Inflammatory macrophage (primary cell): ENCODE data around the gene ZNF835.
A peak's percentile ranks its signal among the peaks of the same experiment; 100 is the strongest.

ENCODE experiments used
- DNase-seq, 2 donors: peaks; one replicate each; pipeline ENCODE4 v3.0.0-alpha.2; 2020 to 2022

Gene ZNF835

DNA sequence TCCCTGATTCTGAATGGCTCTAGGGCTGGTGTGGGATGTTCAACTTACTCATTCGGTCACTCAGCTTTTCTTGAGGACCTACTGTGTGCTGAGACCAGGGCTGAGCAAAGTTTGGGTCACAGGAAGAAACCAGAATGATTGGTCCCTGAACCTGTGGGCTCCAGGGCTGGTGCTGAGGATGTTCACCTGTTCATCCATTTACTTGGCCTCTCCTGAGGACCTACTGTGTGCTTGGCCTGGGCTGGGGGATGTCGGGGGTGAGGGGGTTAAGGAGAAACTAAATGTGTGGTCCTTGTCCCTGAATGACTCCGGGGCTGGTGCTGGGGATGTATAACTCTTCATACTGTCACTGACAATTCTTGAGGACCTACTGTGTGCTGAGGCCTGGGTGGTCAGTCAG is 10.3 kb downstream of the ZNF835 start:
- no peak for DNase-seq

DNA sequence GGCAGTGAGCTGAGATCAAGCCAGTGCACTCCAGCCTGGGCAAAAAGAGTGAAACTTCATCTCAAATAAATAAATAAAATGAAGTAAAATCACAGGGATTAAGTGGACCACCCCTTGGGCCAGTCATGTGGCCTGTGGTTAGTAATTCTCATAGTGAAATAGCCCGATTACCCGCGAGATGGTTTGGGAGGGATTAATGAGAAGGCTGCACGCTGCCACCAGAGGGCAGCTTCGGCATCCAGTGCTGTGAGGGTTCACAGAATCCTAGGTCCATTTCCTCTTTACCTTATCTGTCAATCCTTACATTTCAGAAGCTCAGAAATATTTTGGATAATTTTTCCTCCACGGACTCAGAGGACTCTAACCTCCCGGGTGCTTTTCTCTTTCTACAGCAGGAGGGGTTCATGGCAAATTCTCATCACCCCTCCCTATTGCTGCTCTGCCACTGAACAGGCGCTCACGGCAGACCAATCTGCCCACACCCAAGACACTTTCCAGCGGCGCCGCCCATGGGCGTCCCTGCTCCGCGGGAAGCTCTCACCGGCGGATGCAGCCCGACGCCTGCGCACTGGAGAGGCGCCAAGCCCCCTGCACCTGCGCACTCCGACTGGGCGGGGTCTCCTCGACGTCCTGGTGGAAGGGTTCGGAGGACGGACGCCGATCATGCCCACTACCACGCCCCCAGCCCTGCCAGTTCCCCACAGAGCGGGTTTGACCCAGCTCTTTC is 11.0 kb downstream of the ZNF835 start:
- DNase-seq = peak in 1 of 2 donors; percentile 2

- DNase-seq = no peak
Measured at GRCh38 chr19:56654151-56654550, 17.4 kb downstream of the ZNF835 start.

DNA sequence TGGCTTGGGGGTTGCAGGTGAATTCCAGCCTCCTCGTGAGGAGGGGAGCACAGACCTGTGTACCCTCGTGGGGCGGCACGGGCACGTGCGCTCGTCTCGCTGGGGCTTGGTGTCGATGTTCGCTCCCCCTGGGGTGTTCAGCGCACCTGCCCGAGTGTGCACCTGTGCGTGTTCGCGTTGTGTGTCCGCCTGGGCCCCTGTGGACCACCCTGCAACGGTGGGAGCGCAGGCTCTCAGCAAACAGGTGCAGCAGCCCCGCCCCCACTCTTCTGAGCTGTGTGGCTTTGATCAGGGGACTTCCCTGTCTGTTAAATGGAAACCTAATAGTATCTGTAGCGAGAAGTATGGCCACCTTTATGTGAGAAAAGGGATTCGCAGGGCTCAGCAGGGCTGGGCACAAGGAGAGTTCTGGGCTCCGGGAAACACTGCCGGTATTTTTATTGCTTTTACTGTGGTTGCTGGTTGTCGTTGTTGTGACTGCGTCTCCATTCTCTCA is 28.0 kb downstream of the ZNF835 start:
- DNase-seq = no peak

- no peak for DNase-seq
Measured at GRCh38 chr19:56642711-56643459, 28.7 kb downstream of the ZNF835 start, which contains the start of gene SMIM17. SMIM17 (plus strand) TSS chr19:56643159; CDS start chr19:56645668, 2,509 bp downstream.

- DNase-seq = peak in 1 of 2 donors; percentile 2
Measured at GRCh38 chr19:56639217-56639616, 32.3 kb downstream of the ZNF835 start.

DNA sequence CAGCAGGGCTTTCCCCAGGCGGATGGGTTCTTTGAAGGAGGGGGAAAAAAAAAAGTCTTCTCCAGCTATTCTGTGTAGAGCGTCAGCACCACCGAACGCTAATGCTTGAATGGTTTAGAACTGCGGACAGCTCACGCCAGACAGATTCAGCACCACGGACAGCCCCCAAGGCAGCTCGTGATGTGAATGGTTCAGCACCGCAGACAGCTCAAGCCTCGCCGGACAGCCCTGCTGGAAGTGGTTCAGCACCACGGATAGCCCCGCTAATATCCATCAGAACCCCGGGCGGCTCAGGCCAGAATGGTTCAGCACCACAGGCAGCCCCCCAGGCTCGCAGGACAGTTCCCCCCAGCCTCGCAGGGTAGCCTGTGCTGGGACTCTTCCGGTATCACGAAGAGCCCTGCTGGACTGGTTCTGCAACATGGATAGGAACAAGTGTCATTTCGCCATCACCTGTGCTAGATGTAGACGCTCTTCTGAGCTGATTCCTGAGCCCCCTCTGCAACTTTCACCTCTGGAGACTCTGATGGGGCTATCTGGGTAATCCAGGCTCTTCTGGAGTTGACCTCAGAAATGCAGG is 33.5 kb downstream of the ZNF835 start:
- DNase-seq = peak; percentile 28 to 67

- DNase-seq = no peak
Measured at GRCh38 chr19:56633021-56633420, 38.5 kb downstream of the ZNF835 start.

GRCh38 chr19:56625708-56626107 is 45.8 kb downstream of the ZNF835 start:
- DNase-seq = no peak

- DNase-seq = no peak
Measured at GRCh38 chr19:56623006-56623405, 48.6 kb downstream of the ZNF835 start.

DNA sequence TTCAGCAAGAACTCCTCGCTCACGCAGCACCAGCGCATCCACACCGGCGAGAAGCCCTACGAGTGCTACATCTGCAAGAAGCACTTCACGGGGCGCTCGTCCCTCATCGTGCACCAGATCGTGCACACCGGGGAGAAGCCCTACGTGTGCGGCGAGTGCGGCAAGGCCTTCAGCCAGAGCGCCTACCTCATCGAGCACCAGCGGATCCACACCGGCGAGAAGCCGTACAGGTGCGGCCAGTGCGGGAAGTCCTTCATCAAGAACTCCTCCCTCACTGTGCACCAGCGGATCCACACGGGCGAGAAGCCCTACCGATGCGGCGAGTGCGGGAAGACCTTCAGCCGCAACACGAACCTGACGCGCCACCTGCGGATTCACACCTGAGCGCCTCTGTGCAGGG is 49.2 kb downstream of the ZNF835 start:
- no peak for DNase-seq

DNA sequence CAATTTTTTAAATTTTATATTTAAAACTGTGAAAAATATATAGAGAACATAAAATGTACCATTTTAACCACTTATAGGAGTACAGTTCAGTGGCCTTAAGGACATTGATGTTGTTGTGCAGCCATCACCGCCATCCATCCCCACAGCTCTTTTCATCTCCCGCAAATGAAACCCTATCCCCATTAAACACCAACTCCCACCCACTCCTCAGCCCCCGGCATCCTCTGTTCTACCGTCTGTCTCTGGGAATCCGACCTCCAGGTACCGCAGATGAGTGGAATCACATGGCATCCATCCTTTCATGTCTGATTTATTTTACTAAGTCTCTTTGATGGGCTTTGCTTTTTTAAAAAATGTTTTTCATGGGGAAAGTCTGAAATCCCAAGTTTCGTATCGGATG is 52.4 kb downstream of the ZNF835 start:
- no peak for DNase-seq

- DNase-seq = no peak
Measured at GRCh38 chr19:56617531-56617930, 54.0 kb downstream of the ZNF835 start.

- DNase-seq = no peak
Measured at GRCh38 chr19:56613639-56614038, 57.9 kb downstream of the ZNF835 start.

DNA sequence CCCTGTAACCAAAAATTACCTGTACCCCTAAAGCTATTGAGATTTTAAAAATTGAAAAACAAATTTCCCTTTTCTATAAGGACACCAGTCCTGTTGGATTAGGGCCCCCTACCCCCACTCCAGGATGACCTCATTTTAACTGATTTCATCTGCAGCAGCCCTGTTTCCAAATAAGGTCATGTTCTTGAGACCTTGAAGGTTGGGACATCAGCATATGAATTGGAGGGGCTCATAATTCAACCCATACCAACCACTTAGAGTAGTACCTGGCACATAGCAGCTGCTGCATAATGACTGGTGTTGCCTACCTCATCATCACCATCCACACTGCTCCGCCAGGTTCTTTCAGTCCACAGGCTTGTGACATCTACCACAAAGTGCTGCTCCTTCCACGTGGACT is 58.8 kb downstream of the ZNF835 start:
- DNase-seq = no peak
